ENCODE data around the gene NANOS3. TPM values are rescaled to one million over a fixed set of nuclear protein-coding genes. Genes with fewer than 3 reads are reported as not detected.
A peak's percentile ranks its signal among the peaks of the same experiment; 100 is the strongest.
"Not testable (repeated sequence)": the region's sequence is repeated elsewhere in the genome, so short reads cannot be mapped to it uniquely, and the experiment has no call there.

NANOS3 gene
- total RNA-seq, 2 donors from 2014 or later: 0.64 TPM; not detected in 1

GRCh38 chr19:13920940-13921747, 44.2 kb downstream of the NANOS3 start:
- Histone ChIP-seq H3K36me3 (ENCODE audit: control insufficient read depth, insufficient read depth, low read length) (peaks cover 50% of the 10 kb centered on the region), H3K9me3 (ENCODE audit: control insufficient read depth, low read length) (peaks cover 14% of the 10 kb centered on the region), H3K4me1 (ENCODE audit: control insufficient read depth, insufficient read depth, low read length) (no peaks in the 10 kb centered on the region), H3K27ac (ENCODE audit: low read depth, low read length) (no peak overlapping the region), H3K27me3 (ENCODE audit: control insufficient read depth, insufficient read depth, low read length, poor library complexity, severe bottlenecking) (no peaks in the 10 kb centered on the region), H3K4me3 (ENCODE audit: low read length) (no peak overlapping the region), H3K9ac (ENCODE audit: extremely low read depth, low read length, poor library complexity, severe bottlenecking) (no peak overlapping the region)
- DNase-seq: peak; percentile 75
- peaks cover 13% of the 10 kb centered on the region for H3K9me3 Mint-ChIP-seq
- no peak overlapping the region for H3K4me3 Mint-ChIP-seq
- H3K36me3 Mint-ChIP-seq (ENCODE audit: low read depth): peaks cover 74% of the 10 kb centered on the region
- no peaks in the 10 kb centered on the region for H3K27me3 Mint-ChIP-seq (ENCODE audit: insufficient read depth)
- 94 to 100% methylated on average over 2 of the region's 2 CpGs for WGBS, 2 experiments (ENCODE audit: insufficient coverage in 1 of 2, insufficient read length in 1 of 2)
- TF ChIP-seq CTCF (conservative IDR thresholded peaks at IDR 0.05): no peak
- peak overlapping the region; percentile 68 for H3K27ac Mint-ChIP-seq
- H3K4me1 Mint-ChIP-seq: no peaks in the 10 kb centered on the region

- not testable (repeated sequence) for H3K4me1 Mint-ChIP-seq; H3K27me3 Mint-ChIP-seq (ENCODE audit: insufficient read depth); H3K27ac ChIP-seq (ENCODE audit: low read depth, low read length); H3K4me1 ChIP-seq (ENCODE audit: control insufficient read depth, insufficient read depth, low read length); H3K4me3 Mint-ChIP-seq; DNase-seq; H3K27ac Mint-ChIP-seq; H3K4me3 ChIP-seq (ENCODE audit: low read length); H3K27me3 ChIP-seq (ENCODE audit: control insufficient read depth, insufficient read depth, low read length, poor library complexity, severe bottlenecking); H3K9ac ChIP-seq (ENCODE audit: extremely low read depth, low read length, poor library complexity, severe bottlenecking)
- Mint-ChIP-seq H3K36me3 (ENCODE audit: low read depth) (peaks cover 76% of the 10 kb centered on the region), H3K9me3 (peaks cover 13% of the 10 kb centered on the region)
- Histone ChIP-seq H3K36me3 (ENCODE audit: control insufficient read depth, insufficient read depth, low read length) (peaks cover 50% of the 10 kb centered on the region), H3K9me3 (ENCODE audit: control insufficient read depth, low read length) (peaks cover 14% of the 10 kb centered on the region)
- WGBS, 2 experiments (ENCODE audit: insufficient coverage in 1 of 2, insufficient read length in 1 of 2): 90 to 94% methylated on average over 3 to 6 of the region's 6 CpGs
Measured at GRCh38 chr19:13922118-13922517, 45.2 kb downstream of the NANOS3 start.

DNA sequence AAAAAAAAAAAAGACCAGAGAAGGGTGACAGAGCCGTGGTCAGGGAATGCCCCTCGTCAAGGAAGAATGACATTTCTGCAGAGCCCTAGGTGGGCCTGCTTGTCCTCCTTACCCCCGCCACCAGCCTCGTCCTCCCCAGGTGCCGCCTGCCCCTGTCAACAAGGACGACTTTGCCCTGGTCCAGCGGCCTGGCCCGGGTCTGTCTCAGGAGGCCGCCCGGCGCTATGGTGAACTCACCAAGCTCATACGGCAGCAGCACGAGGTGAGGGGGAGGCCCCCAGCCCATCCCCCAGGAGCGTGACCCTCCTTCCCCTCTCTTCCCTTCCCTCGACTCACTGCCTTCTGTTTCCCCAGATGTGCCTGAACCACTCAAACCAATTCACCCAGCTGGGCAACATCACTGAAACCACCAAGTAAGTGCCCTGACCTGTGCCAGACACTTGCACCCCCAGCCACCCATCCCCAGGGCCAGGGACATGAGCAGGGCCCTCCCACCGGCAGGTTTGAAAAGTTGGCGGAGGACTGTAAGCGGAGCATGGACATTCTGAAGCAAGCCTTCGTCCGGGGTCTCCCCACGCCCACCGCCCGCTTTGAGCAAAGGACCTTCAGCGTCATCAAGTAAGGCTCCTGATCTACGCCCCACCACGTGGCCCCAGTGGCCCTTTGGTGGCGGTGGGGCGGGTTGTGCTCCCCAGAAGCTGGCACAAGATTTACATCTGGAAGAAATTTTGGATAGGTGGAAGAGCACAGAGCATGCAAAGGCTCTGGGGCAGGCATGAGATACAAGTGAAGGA, 46.5 kb downstream of the NANOS3 start:
- no peak for TF ChIP-seq CTCF (conservative IDR thresholded peaks at IDR 0.05)
- Histone ChIP-seq H3K27ac (ENCODE audit: low read depth, low read length) (no peak overlapping the region), H3K36me3 (ENCODE audit: control insufficient read depth, insufficient read depth, low read length) (peaks cover 57% of the 10 kb centered on the region), H3K9ac (ENCODE audit: extremely low read depth, low read length, poor library complexity, severe bottlenecking) (no peak overlapping the region), H3K9me3 (ENCODE audit: control insufficient read depth, low read length) (peaks cover 14% of the 10 kb centered on the region), H3K27me3 (ENCODE audit: control insufficient read depth, insufficient read depth, low read length, poor library complexity, severe bottlenecking) (no peaks in the 10 kb centered on the region), H3K4me3 (ENCODE audit: low read length) (no peak overlapping the region), H3K4me1 (ENCODE audit: control insufficient read depth, insufficient read depth, low read length) (no peaks in the 10 kb centered on the region)
- DNase-seq: no peak
- Mint-ChIP-seq H3K4me1 (no peaks in the 10 kb centered on the region), H3K4me3 (no peak overlapping the region), H3K27me3 (ENCODE audit: insufficient read depth) (no peaks in the 10 kb centered on the region), H3K9me3 (peaks cover 13% of the 10 kb centered on the region), H3K36me3 (ENCODE audit: low read depth) (peaks cover 75% of the 10 kb centered on the region), H3K27ac (no peak overlapping the region)
- WGBS, 2 experiments (ENCODE audit: insufficient coverage in 1 of 2, insufficient read length in 1 of 2): 94 to 96% methylated on average over 11 to 28 of the region's 28 CpGs

Data from endodermal cell (in vitro differentiated cells).